Mesothelial cell of epicardium (in vitro differentiated cells): Measurements from ENCODE around the gene CEP192. TPM values are rescaled to one million over a fixed set of nuclear protein-coding genes. Genes with fewer than 3 reads are reported as not detected.

ENCODE experiments used
- DNase-seq, 2 experiments: peaks; one replicate each; pipeline ENCODE4 v3.0.0; 2021; ENCODE audit warnings: low spot score in 2 of 2; ENCODE audit not compliant: unreplicated experiment in 2 of 2
- H3K27ac Mint-ChIP-seq: 2 replicates; pipeline ENCODE4 v1.8.0; 2021; ENCODE audit warnings: mixed read lengths
- H3K27me3 Mint-ChIP-seq: 2 replicates; pipeline ENCODE4 v1.8.0; 2021; ENCODE audit warnings: low read depth, mixed read lengths
- H3K36me3 Mint-ChIP-seq: 2 replicates; pipeline ENCODE4 v1.8.0; 2021; ENCODE audit warnings: mixed read lengths
- H3K4me1 Mint-ChIP-seq: 2 replicates; pipeline ENCODE4 v1.8.0; 2021; ENCODE audit warnings: mixed read lengths
- H3K4me3 Mint-ChIP-seq: 2 replicates; pipeline ENCODE4 v1.8.0; 2021; ENCODE audit warnings: mild to moderate bottlenecking, moderate library complexity, mixed read lengths
- H3K9me3 Mint-ChIP-seq: 2 replicates; pipeline ENCODE4 v1.8.0; 2021; ENCODE audit warnings: mixed read lengths
- total RNA-seq: library from RNA; stranded (reverse); gene quantifications from 3 replicates; pipeline ENCODE4 v1.2.1, GENCODE V29; 2021
- TF ChIP-seq, protein P1 (sequence below): fragments of 200-600 bp; sonication (generic); IDR thresholded peaks from one replicate; pipeline ENCODE4 v1.5.0; 2021; ENCODE audit warnings: antibody characterized with exemption; ENCODE audit not compliant: unreplicated experiment

The CEP192 gene
- total RNA-seq, 1 donor from 2014 or later: 34.6 TPM

DNA sequence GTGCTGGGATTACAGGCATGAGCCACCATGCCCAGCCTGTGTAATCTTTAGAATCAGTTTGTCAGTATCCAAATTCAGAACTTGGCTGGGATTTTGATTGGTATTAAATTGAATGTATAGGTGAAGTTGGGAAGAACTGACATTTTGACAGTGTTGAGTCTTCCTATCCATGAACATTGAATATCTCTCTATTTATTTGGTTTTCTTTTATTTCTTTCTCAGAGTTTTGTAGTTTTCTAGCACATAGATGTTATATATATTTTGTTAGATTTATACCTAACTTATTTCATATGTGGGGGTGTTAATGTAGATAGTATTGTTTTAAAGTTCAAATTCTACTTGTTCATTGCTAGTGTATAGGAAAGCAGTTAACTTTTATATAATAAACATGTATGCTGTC is 31.5 kb downstream of the CEP192 start:
- Mint-ChIP-seq H3K27ac (no peak overlapping the region), H3K9me3 (peaks cover 24% of the 10 kb centered on the region), H3K27me3 (no peaks in the 10 kb centered on the region), H3K4me1 (peaks cover 13% of the 10 kb centered on the region), H3K36me3 (peaks cover 60% of the 10 kb centered on the region), H3K4me3 (no peak overlapping the region)
- DNase-seq: no peak
- TF ChIP-seq, protein P1, sequence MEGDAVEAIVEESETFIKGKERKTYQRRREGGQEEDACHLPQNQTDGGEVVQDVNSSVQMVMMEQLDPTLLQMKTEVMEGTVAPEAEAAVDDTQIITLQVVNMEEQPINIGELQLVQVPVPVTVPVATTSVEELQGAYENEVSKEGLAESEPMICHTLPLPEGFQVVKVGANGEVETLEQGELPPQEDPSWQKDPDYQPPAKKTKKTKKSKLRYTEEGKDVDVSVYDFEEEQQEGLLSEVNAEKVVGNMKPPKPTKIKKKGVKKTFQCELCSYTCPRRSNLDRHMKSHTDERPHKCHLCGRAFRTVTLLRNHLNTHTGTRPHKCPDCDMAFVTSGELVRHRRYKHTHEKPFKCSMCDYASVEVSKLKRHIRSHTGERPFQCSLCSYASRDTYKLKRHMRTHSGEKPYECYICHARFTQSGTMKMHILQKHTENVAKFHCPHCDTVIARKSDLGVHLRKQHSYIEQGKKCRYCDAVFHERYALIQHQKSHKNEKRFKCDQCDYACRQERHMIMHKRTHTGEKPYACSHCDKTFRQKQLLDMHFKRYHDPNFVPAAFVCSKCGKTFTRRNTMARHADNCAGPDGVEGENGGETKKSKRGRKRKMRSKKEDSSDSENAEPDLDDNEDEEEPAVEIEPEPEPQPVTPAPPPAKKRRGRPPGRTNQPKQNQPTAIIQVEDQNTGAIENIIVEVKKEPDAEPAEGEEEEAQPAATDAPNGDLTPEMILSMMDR: no peak

DNA sequence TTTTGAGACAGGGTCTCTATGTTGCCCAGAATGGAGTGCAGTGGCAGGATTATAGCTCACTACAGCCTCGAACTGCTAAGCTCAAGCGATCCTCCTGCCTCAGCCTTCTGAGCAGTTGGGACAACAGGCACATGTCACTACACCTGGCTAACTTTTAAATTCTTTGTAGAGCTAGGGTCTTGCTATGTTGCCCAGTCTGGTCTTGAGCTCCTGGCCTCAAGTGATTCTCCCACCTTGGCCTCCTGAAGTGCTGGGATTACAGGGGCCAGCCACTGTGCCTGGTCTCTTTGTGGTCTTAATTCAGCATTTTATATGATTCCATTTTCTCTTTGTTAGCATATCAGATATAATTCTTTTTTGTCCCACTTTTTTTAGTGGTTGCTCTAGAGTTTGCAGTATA is 34.1 kb downstream of the CEP192 start:
- Mint-ChIP-seq H3K27me3 (no peaks in the 10 kb centered on the region), H3K27ac (no peak overlapping the region), H3K9me3 (peaks cover 24% of the 10 kb centered on the region), H3K36me3 (peaks cover 51% of the 10 kb centered on the region), H3K4me1 (peaks cover 13% of the 10 kb centered on the region), H3K4me3 (no peak overlapping the region)
- no peak for DNase-seq
- TF ChIP-seq, protein P1: no peak

DNA sequence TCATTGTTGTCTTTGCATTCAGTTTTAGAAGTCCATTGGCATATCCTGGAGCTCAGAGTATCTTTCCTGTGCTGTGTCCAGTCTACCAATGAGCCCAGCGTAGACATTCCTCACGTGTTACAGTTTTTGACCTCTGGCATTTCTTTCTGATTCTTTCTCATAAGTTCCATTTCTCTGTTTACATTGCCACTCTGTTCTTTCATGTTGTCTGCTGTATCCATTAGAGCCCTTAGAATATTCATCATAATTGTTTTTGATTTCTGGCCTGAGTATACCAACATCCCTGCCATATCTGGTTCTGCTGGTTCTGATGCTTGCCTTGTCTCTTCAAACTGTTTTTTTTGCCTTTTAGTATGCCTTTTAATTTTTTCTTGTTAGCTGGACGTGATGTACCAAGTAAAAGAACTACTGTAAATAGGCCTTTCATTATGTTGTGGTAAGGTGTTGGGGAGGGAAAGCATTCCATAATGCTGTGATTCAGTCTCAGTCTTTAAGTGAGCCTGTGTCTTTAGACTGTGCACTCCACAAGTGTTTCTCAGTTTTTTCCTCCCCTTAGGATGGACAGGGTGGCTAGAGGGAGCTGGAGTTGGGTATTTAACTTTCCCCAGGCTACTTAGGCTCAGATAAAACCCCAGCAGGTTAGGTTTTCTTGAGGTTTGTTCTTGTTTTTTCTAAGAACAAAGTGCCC is 35.6 kb downstream of the CEP192 start:
- no peak for DNase-seq
- no peaks in the 10 kb centered on the region for H3K27me3 Mint-ChIP-seq
- H3K9me3 Mint-ChIP-seq: peaks cover 22% of the 10 kb centered on the region
- H3K36me3 Mint-ChIP-seq: peaks cover 49% of the 10 kb centered on the region
- H3K4me1 Mint-ChIP-seq: peaks cover 13% of the 10 kb centered on the region
- no peak overlapping the region for H3K4me3 Mint-ChIP-seq
- TF ChIP-seq, protein P1: no peak
- H3K27ac Mint-ChIP-seq: peak overlapping the region; percentile 64

DNA sequence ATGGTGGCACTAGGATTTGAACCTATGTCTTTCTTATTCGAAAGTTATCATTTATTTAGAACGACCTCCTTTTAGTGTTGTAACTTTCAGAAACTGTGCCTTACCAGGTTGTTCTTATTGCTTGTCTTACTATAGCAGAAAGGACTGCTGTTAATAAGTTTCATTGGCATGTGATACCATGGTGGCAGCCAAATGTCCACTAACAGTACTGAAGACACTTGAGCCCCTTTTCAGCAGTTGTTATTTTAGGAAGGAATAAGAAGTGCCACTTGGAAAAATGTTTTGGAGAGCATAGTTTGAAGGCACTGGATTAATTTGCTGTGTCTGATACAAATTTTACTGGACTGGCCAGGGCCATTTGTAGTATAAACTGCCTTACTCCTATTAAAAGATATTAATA is 37.7 kb downstream of the CEP192 start:
- H3K36me3 Mint-ChIP-seq: peaks cover 39% of the 10 kb centered on the region
- no peak overlapping the region for H3K4me3 Mint-ChIP-seq
- H3K9me3 Mint-ChIP-seq: peaks cover 4% of the 10 kb centered on the region
- H3K27me3 Mint-ChIP-seq: no peaks in the 10 kb centered on the region
- H3K4me1 Mint-ChIP-seq: peaks cover 13% of the 10 kb centered on the region
- DNase-seq: no peak
- no peak overlapping the region for H3K27ac Mint-ChIP-seq
- TF ChIP-seq, protein P1: no peak

DNA sequence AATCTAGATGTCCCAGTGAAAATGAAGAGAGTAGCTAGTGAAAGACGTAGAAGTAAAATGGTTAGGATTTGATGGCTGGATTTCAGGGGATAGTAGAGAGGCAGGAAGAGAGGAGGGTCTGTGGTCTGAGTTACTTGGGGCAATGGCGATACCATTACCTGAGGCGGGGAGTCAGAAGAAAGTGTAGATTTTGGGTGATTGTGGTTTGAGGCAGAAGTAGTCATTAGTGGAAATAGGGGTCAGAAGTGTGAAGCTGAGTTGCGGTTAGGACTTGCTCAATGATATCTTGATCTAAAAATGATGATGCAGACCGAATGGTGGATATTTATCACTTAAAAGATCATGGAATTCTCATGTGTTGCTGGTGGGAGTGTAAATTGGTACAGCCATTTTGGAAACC is 41.0 kb downstream of the CEP192 start:
- TF ChIP-seq, protein P1: no peak
- Mint-ChIP-seq H3K36me3 (peaks cover 35% of the 10 kb centered on the region), H3K27ac (no peak overlapping the region), H3K27me3 (no peaks in the 10 kb centered on the region), H3K9me3 (no peaks in the 10 kb centered on the region), H3K4me3 (no peak overlapping the region), H3K4me1 (peaks cover 5% of the 10 kb centered on the region)
- no peak for DNase-seq
